Mammary epithelial cell (primary cell): ENCODE results near the gene PAFAH1B2.

Experiments used
- CTCF ChIP-seq, 2 donors: IDR thresholded peaks in 1 of 2; conservative IDR thresholded peaks in 1 of 2; 2 replicates each; pipeline ENCODE4 v1.5.1; 2011 to 2012; ENCODE audit warnings: inconsistent platforms in 2 of 2, low read length in 2 of 2, mild to moderate bottlenecking in 2 of 2, control low read depth in 1 of 2, low read depth in 1 of 2; ENCODE audit not compliant: insufficient read depth in 1 of 2; ENCODE audit errors: extremely low read depth in 1 of 2
- EZH2 ChIP-seq: IDR thresholded peaks from 2 replicates; pipeline ENCODE4 v1.6.1; 2012; ENCODE audit warnings: low read length, inconsistent platforms, borderline replicate concordance

- no peak for TF ChIP-seq EZH2
- no peak for TF ChIP-seq CTCF (conservative IDR thresholded peaks at IDR 0.05 in 1 of 2, IDR thresholded peaks at IDR 0.05 in 1 of 2; ENCODE audit: extremely low read depth in 1 of 2, insufficient read depth in 1 of 2, low read depth in 1 of 2, low read length in 2 of 2)
Observed at GRCh38 chr11:117094776-117095175, 49.3 kb upstream of the PAFAH1B2 start.
